ENCODE data around the gene EMCN.

- TF ChIP-seq EZH2phosphoT487 (IDR thresholded peaks at IDR 0.05; ENCODE audit: borderline replicate concordance) (no peak), CTCF (conservative IDR thresholded peaks at IDR 0.05; ENCODE audit: low read length) (no peak)
Measured at GRCh38 chr4:100422894-100423293, 94.9 kb downstream of the EMCN start.

All from Loucy (cell line).